ENCODE results near the gene BMP6.
"Not testable (repeated sequence)": the region's sequence is repeated elsewhere in the genome, so short reads cannot be mapped to it uniquely, and the experiment has no call there.

Gene BMP6

DNA sequence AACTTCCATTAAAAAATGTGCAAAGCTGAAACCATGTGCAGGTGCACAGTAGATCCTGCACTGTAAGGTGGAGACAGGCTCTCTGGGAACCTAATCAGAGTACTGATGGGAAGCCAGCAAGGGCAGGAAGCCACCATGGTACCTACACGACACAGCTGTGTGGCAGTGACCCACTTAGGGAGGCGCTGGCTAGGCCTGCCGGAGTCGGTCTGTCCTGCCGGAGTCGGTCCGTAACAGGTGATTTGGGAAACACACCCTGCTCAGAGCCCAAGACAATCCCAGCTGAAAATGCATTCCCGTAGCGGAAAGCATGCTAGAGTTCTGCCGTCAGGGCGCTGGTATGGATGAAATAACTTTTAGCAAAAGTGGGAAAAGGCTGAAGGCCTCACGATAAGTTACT, 167.4 kb downstream of the BMP6 start:
- TF ChIP-seq, protein P1, sequence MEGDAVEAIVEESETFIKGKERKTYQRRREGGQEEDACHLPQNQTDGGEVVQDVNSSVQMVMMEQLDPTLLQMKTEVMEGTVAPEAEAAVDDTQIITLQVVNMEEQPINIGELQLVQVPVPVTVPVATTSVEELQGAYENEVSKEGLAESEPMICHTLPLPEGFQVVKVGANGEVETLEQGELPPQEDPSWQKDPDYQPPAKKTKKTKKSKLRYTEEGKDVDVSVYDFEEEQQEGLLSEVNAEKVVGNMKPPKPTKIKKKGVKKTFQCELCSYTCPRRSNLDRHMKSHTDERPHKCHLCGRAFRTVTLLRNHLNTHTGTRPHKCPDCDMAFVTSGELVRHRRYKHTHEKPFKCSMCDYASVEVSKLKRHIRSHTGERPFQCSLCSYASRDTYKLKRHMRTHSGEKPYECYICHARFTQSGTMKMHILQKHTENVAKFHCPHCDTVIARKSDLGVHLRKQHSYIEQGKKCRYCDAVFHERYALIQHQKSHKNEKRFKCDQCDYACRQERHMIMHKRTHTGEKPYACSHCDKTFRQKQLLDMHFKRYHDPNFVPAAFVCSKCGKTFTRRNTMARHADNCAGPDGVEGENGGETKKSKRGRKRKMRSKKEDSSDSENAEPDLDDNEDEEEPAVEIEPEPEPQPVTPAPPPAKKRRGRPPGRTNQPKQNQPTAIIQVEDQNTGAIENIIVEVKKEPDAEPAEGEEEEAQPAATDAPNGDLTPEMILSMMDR (IDR thresholded peaks at IDR 0.05; ENCODE audit: low read depth, low read length) = no peak
- no peak for DNase-seq (ENCODE audit: extremely low read depth, low read depth)

DNA sequence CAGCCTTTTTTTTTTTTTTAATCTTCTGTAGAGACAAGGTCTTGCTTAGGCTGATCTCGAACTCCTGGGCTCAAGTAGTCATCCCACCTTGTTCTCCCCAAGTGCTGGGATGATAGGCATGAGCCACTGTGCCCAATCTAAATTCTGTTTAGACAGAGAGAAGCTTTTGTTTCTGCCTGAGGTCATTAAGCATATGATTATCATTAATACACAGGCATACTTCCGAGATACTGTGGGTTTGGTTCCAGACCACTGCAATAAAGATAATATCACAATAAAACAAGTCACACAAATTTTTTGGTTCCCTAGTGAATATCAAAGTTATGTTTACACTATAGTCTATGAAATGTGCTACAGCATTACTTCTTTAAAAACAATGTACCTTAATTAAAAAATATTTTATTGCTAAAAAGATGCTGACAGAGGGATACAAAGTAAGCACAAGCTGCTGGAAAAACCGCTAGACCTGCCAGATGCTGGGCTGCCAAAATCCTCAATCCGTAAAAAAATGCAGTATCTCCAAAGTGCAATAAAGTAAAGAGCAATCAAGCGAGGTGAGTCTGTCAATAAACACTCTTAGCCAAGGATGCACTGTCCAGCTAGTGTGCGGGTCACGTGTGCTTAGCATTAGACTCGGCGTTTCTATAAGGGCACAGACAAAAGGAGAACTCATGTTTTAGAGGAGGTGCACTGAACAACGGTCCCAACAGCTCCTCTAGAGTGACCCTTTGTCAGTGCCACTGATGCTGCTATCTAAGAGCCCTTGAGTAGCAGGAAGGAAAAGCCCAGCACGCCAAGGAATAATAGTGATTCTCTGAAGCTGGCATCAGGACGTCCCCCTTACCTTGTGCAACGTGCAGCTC, 168.6 kb downstream of the BMP6 start:
- TF ChIP-seq, protein P1 (IDR thresholded peaks at IDR 0.05; ENCODE audit: low read depth, low read length) = no peak
- DNase-seq (ENCODE audit: extremely low read depth, low read depth) = no peak

DNA sequence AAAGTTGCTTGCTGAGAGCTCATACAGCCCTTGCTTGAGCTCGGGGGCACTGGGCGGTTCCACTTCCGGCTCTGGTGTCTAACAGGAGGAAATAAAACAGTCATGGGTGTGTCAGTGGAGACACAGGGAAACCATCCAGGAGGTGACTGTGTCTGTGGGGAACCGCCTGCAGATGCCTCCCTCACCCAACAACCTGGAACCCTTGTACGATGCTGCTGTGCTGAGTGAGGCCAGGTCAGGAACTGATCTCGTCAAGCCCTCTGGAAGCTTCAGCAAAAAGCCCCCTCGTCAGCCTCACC, 169.2 kb downstream of the BMP6 start:
- TF ChIP-seq, protein P1 (IDR thresholded peaks at IDR 0.05; ENCODE audit: low read depth, low read length) = no peak
- no peak for DNase-seq (ENCODE audit: extremely low read depth, low read depth)

DNA sequence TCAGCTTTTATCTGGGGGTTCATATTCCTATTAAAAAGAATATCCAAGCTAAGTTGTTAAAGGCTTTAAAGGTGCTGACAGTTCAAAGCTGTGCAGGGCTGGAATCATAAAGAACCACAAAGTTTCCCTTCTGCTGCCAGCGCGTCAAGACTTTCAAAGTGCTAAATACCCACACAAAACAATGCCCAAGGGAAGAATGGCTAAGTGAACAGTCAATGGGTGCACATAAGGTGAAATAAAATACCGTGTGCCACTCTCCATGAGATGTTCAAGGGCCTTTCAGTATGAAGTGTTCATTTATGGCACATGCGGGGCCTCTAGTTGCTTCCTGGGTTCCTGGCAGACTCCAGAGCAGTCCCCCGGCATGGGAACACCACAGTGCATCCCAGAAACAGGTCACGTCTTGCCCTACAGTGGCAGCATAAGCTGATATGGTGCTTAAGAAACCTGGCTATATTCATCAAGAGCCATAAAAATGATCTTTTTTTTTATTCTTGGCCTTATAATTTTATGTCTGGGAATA, 170.6 kb downstream of the BMP6 start:
- TF ChIP-seq, protein P1 (IDR thresholded peaks at IDR 0.05; ENCODE audit: low read depth, low read length) = no peak
- DNase-seq (ENCODE audit: extremely low read depth, low read depth) = no peak

DNA sequence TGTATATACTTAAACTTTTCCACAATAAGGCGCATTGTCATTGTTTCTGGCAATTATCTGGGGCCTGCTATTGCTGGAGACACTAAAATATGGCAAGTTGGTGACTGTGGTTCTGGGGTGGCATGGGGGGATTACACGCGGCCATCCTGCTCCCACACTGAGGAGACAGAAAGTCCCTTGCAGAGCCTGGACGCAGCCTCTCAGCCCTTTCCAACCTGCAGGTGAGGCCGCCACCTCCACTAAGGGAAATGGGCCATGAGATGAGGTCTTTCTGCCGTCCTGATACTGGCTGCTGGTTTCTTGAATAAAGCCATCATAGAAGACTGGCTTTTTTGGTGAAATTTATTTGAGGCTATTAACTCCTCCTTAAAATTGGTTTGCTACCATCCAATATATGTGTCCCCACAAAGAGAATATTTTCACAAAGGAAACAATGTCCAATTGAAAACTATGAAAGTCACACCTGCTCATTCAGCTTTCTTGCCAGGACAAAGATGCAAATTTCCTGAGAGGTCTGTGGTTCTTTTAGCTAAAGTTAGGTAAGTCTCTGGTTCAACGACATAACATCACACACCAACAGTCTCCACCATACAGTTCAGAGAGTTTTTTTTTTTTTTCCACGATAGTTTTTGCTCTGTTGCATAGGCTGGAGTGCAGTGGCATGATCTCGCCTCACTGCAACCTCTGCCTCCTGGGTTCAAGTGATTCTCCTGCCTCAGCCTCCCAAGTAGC, 171.7 kb downstream of the BMP6 start:
- TF ChIP-seq, protein P1 (IDR thresholded peaks at IDR 0.05; ENCODE audit: low read depth, low read length) = no peak
- DNase-seq (ENCODE audit: extremely low read depth, low read depth) = no peak

DNA sequence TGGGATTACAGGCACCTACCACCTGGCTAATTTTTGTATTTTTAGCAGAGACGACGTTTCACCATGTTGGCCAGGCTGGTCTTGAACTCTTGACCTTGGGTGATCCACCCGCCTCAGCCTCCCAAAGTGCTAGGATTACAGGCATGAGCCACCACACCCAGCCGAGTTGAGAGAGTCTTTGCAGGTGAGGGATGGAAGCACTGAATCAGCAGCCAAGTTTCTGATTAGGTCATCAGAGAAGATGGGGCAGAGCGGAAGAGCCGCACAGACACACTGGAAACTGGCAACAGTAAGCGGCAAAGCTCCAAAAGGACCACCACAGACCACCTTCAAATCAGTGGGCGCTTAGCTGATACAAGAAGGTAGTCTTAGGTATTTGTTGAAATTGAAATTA, 172.3 kb downstream of the BMP6 start:
- not testable (repeated sequence) for DNase-seq (ENCODE audit: extremely low read depth, low read depth)

DNA sequence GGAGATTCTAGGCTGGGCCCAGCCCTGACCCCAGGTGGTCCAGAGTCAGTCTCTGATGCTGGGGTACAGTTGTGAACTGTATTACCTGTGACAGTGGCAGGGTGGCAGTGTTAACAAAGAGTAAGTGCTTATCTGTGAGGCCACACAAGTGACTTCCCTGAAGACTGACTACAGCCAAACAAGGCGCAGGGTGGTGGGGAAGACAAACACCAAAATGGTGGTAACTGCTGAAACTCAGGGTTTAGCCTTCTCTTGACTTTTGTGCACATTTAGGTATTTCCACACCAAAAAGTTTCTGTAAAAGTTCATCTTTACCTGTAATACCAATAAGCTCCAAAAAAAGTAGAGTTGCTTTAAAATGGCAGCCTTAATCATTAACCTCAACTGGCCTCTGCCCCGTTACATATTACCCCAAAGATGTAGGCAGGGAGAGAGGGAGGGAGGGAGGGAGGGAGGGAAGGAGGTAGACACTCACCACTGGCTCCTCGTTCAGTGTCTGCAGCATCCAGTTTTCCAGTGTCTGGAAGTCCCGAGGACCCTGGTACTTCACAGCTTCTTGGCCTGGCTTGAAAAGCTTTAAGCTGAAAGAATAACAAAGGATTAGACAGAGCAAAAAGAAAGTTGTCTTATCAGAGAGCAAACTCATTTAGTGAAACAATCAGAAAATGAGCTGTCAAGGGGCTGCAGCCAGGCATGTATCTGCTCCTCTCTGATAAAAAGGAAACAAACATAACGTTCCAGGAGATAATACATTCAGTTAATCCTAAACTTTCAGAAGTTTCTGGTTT, 173.4 kb downstream of the BMP6 start:
- TF ChIP-seq, protein P1 (IDR thresholded peaks at IDR 0.05; ENCODE audit: low read depth, low read length) = no peak
- no peak for DNase-seq (ENCODE audit: extremely low read depth, low read depth)

Measured in AG09319 (cell line).